ENCODE results near the gene BDKRB1. TPM values are rescaled to one million over a fixed set of nuclear protein-coding genes. Genes with fewer than 3 reads are reported as not detected.

Gene BDKRB1
- total and polyA plus RNA-seq, 4 experiments from 2014 or later: not detected

DNA sequence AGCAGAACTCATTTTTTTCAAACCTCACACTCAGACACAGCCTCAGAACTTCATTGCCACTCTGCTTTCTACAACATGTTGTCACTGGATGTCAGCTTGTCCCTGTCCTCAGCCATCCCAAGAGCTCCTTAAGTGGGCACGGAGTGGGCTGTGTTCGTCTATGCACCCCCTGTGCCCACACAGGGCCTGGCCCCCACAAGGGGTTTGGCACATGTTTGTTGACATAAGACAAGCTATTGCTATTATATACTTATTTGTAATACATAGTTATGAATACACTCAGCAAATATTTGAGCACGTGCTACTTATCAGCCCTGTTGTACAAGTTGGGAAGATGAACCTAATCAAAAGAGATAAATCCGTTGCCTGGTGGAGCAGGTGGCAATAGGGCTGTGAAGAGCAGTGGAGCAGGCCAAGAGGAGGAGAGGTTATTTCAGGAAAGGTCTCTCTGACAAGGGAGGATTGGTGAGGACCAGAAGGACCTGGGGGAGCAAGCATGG is 4.3 kb upstream of the BDKRB1 start:
- H3K4me1 Mint-ChIP-seq: no peaks in the 10 kb centered on the region
- Histone ChIP-seq H3K4me3 (ENCODE audit: low read length in 2 of 2) (no peak overlapping the region), H3K27me3 (ENCODE audit: insufficient read depth, low read length) (peaks cover 3% of the 10 kb centered on the region), H3K9me3 (ENCODE audit: control insufficient read depth in 1 of 2, low read length in 2 of 2) (no peaks in the 10 kb centered on the region), H3K27ac (ENCODE audit: low read depth, low read length) (no peak overlapping the region), H3K4me1 (ENCODE audit: insufficient read depth, low read length) (no peaks in the 10 kb centered on the region), H3K36me3 (ENCODE audit: insufficient read depth, low read length) (no peaks in the 10 kb centered on the region)
- intact Hi-C loops (cut with micrococcal nuclease): no loop called here
- no peak overlapping the region for H3K4me3 Mint-ChIP-seq
- DNase-seq: no peak
- H3K9me3 Mint-ChIP-seq: peaks cover 0 to 2% (median 0%) of the 10 kb centered on the region in 8 donors
- no peaks in the 10 kb centered on the region for H3K36me3 Mint-ChIP-seq
- peak overlapping the region in 1 of 7 donors; percentile 29 for H3K27ac Mint-ChIP-seq
- POLR2A ChIA-PET (ENCODE audit: partially characterized antibody): no interaction called here
- H3K27me3 Mint-ChIP-seq: peaks cover 21 to 42% of the 10 kb centered on the region in 2 donors
- CTCF ChIA-PET (ENCODE audit: partially characterized antibody): no interaction called here

DNA sequence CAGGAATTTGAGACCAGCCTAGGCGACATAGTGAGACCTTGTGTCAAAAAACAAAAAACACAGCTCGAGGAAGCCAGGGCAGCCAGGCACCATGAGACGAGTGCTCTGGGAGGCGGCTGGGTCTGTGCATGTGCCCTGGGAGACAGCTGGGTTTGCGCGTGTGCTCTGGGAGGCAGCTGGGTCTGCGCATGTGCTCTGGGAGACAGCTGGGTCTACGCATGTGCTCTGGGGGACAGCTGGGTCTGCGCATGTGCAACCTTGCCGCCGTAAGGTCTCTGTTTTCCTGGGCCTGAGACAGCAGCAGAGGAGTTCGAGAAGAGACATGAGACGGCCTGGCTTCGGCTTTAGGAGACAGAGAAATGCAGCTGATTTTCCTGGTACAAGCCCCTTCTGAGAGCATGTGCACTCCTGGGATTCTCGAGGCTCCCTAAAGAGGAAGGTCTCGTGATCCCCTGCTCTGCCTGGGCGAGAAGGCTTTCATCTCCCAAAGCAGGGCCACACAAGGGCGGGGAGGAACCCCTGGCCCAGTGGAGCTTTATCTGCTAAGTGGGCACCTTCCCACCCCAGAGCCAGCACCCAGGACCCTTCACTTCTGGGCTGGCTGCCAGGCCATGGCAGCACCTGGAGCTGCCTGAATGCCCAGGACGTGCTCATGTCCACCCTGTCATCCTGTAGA is 3.5 kb upstream of the BDKRB1 start:
- Mint-ChIP-seq H3K27me3 (peaks cover 24 to 42% of the 10 kb centered on the region in 2 donors), H3K27ac (no peak overlapping the region)

DNA sequence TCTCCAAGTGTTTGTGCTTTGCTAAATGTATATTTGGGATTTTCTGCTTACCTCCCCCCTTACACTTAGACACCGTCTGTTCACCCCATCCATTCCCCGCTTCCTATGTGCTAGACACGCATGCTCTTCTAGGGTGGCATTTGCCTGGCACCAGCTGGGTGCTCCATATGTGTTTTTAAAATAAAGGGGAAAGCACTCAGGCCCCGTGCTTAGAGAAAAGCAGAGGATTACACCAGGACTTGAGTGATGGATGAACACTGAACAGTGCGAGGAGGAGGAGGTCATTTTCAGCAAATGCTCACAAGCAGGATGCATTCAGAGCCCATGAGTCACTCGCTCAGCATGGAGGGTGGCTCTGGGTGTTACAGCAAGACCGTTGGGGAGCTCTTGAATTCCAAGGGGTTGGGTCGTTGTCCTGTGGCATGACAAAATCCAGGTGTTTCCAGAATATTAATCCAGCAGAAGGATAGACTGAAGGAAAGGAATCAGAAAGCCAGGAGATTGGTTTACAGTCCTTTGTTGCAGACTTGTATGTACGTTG is 2.9 kb upstream of the BDKRB1 start:
- Mint-ChIP-seq H3K27me3 (peaks cover 26 to 42% of the 10 kb centered on the region in 2 donors), H3K4me3 (no peak overlapping the region), H3K9me3 (peaks cover 0 to 2% (median 0%) of the 10 kb centered on the region in 8 donors), H3K4me1 (no peaks in the 10 kb centered on the region), H3K36me3 (no peaks in the 10 kb centered on the region), H3K27ac (no peak overlapping the region)
- Histone ChIP-seq H3K27ac (ENCODE audit: low read depth, low read length) (no peak overlapping the region), H3K4me1 (ENCODE audit: insufficient read depth, low read length) (no peaks in the 10 kb centered on the region), H3K4me3 (ENCODE audit: low read length in 2 of 2) (no peak overlapping the region), H3K36me3 (ENCODE audit: insufficient read depth, low read length) (no peaks in the 10 kb centered on the region), H3K27me3 (ENCODE audit: insufficient read depth, low read length) (peaks cover 3% of the 10 kb centered on the region), H3K9me3 (ENCODE audit: control insufficient read depth in 1 of 2, low read length in 2 of 2) (no peaks in the 10 kb centered on the region)
- CTCF ChIA-PET (ENCODE audit: partially characterized antibody): no interaction called here
- intact Hi-C loops (cut with micrococcal nuclease): no loop called here
- no peak for DNase-seq
- POLR2A ChIA-PET (ENCODE audit: partially characterized antibody): no interaction called here

More for the DNA sequence above, 3.5 kb upstream of the BDKRB1 start:
- ChIA-PET POLR2A (ENCODE audit: partially characterized antibody) (no interaction called here), CTCF (ENCODE audit: partially characterized antibody) (no interaction called here)
- no peaks in the 10 kb centered on the region for H3K36me3 ChIP-seq (ENCODE audit: insufficient read depth, low read length)
- Mint-ChIP-seq H3K36me3 (no peaks in the 10 kb centered on the region), H3K4me3 (no peak overlapping the region), H3K9me3 (peaks cover 0 to 2% (median 0%) of the 10 kb centered on the region in 8 donors), H3K4me1 (no peaks in the 10 kb centered on the region)
- intact Hi-C loops (cut with micrococcal nuclease): no loop called here
- no peak overlapping the region for H3K4me3 ChIP-seq (ENCODE audit: low read length in 2 of 2)
- H3K9me3 ChIP-seq (ENCODE audit: control insufficient read depth in 1 of 2, low read length in 2 of 2): no peaks in the 10 kb centered on the region
- peaks cover 3% of the 10 kb centered on the region for H3K27me3 ChIP-seq (ENCODE audit: insufficient read depth, low read length)
- DNase-seq: no peak
- no peak overlapping the region for H3K27ac ChIP-seq (ENCODE audit: low read depth, low read length)
- no peaks in the 10 kb centered on the region for H3K4me1 ChIP-seq (ENCODE audit: insufficient read depth, low read length)

DNA sequence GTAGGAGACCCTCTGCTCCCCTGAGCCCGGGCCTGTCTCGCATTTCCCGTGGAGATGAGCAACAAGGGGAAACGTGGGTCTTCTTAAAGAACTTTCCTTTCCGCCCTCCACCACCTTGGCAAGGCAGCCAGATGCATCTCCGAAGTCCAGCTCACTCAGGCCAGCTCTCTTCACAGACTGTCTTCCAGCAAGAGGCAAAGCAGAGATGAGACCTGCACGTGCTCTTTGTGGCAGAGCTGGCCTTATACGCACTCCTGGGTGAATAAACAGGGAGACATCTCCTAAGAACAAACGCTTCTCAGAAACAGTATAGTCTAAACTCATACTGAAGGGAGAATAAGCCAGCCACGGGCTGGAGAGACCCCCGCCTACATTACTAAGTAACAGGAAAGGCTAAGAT is 1.3 kb upstream of the BDKRB1 start:
- no peak for DNase-seq
- CTCF ChIA-PET (ENCODE audit: partially characterized antibody): no interaction called here
- Mint-ChIP-seq H3K4me1 (no peaks in the 10 kb centered on the region), H3K27me3 (peaks cover 22 to 42% of the 10 kb centered on the region in 2 donors), H3K36me3 (no peaks in the 10 kb centered on the region), H3K9me3 (no peaks in the 10 kb centered on the region), H3K27ac (no peak overlapping the region), H3K4me3 (no peak overlapping the region)
- no peaks in the 10 kb centered on the region for H3K9me3 ChIP-seq (ENCODE audit: control insufficient read depth in 1 of 2, low read length in 2 of 2)
- no peak overlapping the region for H3K4me3 ChIP-seq (ENCODE audit: low read length in 2 of 2)
- POLR2A ChIA-PET (ENCODE audit: partially characterized antibody): no interaction called here
- no peaks in the 10 kb centered on the region for H3K36me3 ChIP-seq (ENCODE audit: insufficient read depth, low read length)
- H3K27ac ChIP-seq (ENCODE audit: low read depth, low read length): no peak overlapping the region
- no peaks in the 10 kb centered on the region for H3K4me1 ChIP-seq (ENCODE audit: insufficient read depth, low read length)
- intact Hi-C loops (cut with micrococcal nuclease): no loop called here
- peaks cover 3% of the 10 kb centered on the region for H3K27me3 ChIP-seq (ENCODE audit: insufficient read depth, low read length)

DNA sequence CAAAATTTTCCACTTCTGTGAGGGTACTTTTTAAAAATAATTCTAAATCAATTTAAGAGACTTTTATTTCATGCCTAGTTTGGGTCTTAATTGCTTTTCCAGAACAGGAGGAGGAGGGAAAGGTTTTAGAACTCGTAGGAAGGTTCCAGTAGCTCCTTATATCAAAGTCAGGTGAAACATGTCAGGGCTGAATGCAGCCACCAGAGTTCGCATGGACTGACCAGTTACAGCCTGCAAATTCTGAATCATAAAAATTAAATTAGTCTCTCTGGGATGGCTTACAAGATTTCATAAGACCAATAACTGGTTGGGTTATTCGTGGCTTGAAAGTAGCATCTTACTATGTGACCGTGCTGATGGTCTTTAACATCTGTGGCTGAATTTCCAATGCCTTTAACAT is 397 bp downstream of the BDKRB1 start:
- Histone ChIP-seq H3K4me1 (ENCODE audit: insufficient read depth, low read length) (no peaks in the 10 kb centered on the region), H3K27me3 (ENCODE audit: insufficient read depth, low read length) (peaks cover 3% of the 10 kb centered on the region), H3K36me3 (ENCODE audit: insufficient read depth, low read length) (no peaks in the 10 kb centered on the region), H3K4me3 (ENCODE audit: low read length in 2 of 2) (no peak overlapping the region), H3K9me3 (ENCODE audit: control insufficient read depth in 1 of 2, low read length in 2 of 2) (no peaks in the 10 kb centered on the region), H3K27ac (ENCODE audit: low read depth, low read length) (no peak overlapping the region)
- ChIA-PET CTCF (ENCODE audit: partially characterized antibody) (no interaction called here), POLR2A (ENCODE audit: partially characterized antibody) (no interaction called here)
- Mint-ChIP-seq H3K9me3 (no peaks in the 10 kb centered on the region), H3K4me3 (no peak overlapping the region), H3K27ac (no peak overlapping the region), H3K36me3 (no peaks in the 10 kb centered on the region), H3K4me1 (no peaks in the 10 kb centered on the region), H3K27me3 (peaks cover 21 to 35% of the 10 kb centered on the region in 2 donors)
- no peak for DNase-seq
- intact Hi-C loops (cut with micrococcal nuclease): no loop called here

DNA sequence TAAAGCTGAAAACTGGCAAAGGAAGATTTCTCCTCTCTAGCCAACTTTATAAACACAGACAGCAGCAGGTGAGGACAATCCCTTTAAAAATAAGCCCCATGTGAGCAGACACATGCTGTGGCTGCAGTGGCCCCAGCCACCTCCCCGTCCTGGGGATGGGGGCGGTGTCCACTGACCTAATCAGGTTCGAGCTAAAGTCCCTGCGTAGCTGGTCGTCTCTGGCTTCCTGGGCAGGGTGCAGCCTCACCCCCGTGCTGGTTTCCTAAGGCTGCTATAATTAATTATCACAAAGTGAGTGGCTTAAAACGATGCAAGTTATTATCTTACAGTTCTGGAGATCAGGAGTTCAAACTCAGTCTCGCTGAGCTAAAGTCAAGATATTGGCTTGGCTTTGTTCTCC is 1.0 kb downstream of the BDKRB1 start:
- peaks cover 21 to 31% of the 10 kb centered on the region in 2 donors for H3K27me3 Mint-ChIP-seq
- CTCF ChIA-PET (ENCODE audit: partially characterized antibody): no interaction called here

DNA sequence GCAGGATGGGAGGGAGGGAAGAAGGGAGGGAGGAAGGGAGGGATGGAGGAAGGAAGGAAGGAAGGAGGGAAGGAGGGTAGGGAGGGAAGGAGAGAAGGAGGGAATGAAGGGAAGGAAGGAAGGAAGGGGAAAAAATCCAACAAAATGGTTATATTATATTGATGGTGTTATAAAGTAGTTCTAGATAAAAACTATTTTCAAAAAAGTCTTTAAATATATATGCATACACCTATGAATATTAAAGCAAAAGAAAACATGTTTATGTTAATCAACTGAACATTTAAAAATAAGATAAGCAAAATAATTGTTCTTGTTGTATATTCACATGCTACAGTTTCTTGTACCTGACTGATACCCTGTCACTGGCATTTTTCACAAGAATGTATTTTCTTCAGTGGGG is 1.9 kb downstream of the BDKRB1 start:
- Mint-ChIP-seq H3K9me3 (no peaks in the 10 kb centered on the region), H3K27ac (no peak overlapping the region), H3K4me1 (no peaks in the 10 kb centered on the region), H3K4me3 (no peak overlapping the region), H3K36me3 (no peaks in the 10 kb centered on the region), H3K27me3 (peaks cover 20 to 31% of the 10 kb centered on the region in 2 donors)
- intact Hi-C loops (cut with micrococcal nuclease): no loop called here
- no peaks in the 10 kb centered on the region for H3K9me3 ChIP-seq (ENCODE audit: control insufficient read depth in 1 of 2, low read length in 2 of 2)
- peaks cover 3% of the 10 kb centered on the region for H3K27me3 ChIP-seq (ENCODE audit: insufficient read depth, low read length)
- H3K4me1 ChIP-seq (ENCODE audit: insufficient read depth, low read length): no peaks in the 10 kb centered on the region
- no peak overlapping the region for H3K27ac ChIP-seq (ENCODE audit: low read depth, low read length)
- no peaks in the 10 kb centered on the region for H3K36me3 ChIP-seq (ENCODE audit: insufficient read depth, low read length)
- POLR2A ChIA-PET (ENCODE audit: partially characterized antibody): no interaction called here
- CTCF ChIA-PET (ENCODE audit: partially characterized antibody): no interaction called here
- no peak for DNase-seq
- H3K4me3 ChIP-seq (ENCODE audit: low read length in 2 of 2): no peak overlapping the region

More for the DNA sequence above, 1.0 kb downstream of the BDKRB1 start:
- DNase-seq: no peak
- H3K4me3 ChIP-seq (ENCODE audit: low read length in 2 of 2): no peak overlapping the region
- no peaks in the 10 kb centered on the region for H3K36me3 ChIP-seq (ENCODE audit: insufficient read depth, low read length)
- POLR2A ChIA-PET (ENCODE audit: partially characterized antibody): no interaction called here
- Mint-ChIP-seq H3K27ac (no peak overlapping the region), H3K9me3 (no peaks in the 10 kb centered on the region), H3K4me3 (no peak overlapping the region), H3K36me3 (no peaks in the 10 kb centered on the region), H3K4me1 (no peaks in the 10 kb centered on the region)
- peaks cover 3% of the 10 kb centered on the region for H3K27me3 ChIP-seq (ENCODE audit: insufficient read depth, low read length)
- no peak overlapping the region for H3K27ac ChIP-seq (ENCODE audit: low read depth, low read length)
- intact Hi-C loops (cut with micrococcal nuclease): no loop called here
- H3K4me1 ChIP-seq (ENCODE audit: insufficient read depth, low read length): no peaks in the 10 kb centered on the region
- H3K9me3 ChIP-seq (ENCODE audit: control insufficient read depth in 1 of 2, low read length in 2 of 2): no peaks in the 10 kb centered on the region
